ENCODE results near the gene SCARF2.

SCARF2 gene

DNA sequence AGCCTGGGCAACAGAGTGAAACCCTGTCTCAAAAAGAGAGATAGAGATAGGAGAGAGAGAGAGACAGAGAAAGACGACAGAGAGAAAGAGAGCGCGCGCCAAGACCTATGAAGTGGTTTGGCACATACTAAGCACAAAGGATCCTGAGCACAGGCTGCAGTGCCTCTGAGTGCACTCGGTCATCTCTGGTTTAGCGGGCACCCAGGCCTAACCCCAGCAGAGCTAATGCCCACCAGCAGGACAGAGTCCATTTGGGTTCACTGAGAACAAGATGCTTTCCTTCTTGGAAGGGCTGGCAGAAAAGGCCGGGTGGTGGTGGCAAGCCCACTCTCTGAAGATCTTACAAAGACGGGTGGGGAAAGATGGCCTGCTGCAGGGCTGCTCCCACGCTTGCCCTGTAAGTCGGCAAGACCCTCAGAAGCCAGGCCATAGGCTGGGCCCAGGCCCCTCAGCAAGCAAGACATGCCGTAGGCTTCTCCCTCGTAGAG, 3.3 kb downstream of the SCARF2 start:
- Histone ChIP-seq H3K27me3 (replicated peaks; ENCODE audit: control insufficient read depth, insufficient read depth, low read length) (peaks cover 1% of the 10 kb centered on the region; the same call in 1 of the 2 replicates), H3K36me3 (ENCODE audit: control insufficient read depth, insufficient read depth, low read length) (no peaks in the 10 kb centered on the region), H3K4me3 (replicated peaks; ENCODE audit: low read depth, low read length) (no peak overlapping the region)
- TF ChIP-seq, protein P1, sequence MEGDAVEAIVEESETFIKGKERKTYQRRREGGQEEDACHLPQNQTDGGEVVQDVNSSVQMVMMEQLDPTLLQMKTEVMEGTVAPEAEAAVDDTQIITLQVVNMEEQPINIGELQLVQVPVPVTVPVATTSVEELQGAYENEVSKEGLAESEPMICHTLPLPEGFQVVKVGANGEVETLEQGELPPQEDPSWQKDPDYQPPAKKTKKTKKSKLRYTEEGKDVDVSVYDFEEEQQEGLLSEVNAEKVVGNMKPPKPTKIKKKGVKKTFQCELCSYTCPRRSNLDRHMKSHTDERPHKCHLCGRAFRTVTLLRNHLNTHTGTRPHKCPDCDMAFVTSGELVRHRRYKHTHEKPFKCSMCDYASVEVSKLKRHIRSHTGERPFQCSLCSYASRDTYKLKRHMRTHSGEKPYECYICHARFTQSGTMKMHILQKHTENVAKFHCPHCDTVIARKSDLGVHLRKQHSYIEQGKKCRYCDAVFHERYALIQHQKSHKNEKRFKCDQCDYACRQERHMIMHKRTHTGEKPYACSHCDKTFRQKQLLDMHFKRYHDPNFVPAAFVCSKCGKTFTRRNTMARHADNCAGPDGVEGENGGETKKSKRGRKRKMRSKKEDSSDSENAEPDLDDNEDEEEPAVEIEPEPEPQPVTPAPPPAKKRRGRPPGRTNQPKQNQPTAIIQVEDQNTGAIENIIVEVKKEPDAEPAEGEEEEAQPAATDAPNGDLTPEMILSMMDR (IDR thresholded peaks at IDR 0.05; ENCODE audit: insufficient read depth, low read length, poor library complexity, severe bottlenecking) = no peak
- DNase-seq (ENCODE audit: extremely low read depth, insufficient read length) = no peak

DNA sequence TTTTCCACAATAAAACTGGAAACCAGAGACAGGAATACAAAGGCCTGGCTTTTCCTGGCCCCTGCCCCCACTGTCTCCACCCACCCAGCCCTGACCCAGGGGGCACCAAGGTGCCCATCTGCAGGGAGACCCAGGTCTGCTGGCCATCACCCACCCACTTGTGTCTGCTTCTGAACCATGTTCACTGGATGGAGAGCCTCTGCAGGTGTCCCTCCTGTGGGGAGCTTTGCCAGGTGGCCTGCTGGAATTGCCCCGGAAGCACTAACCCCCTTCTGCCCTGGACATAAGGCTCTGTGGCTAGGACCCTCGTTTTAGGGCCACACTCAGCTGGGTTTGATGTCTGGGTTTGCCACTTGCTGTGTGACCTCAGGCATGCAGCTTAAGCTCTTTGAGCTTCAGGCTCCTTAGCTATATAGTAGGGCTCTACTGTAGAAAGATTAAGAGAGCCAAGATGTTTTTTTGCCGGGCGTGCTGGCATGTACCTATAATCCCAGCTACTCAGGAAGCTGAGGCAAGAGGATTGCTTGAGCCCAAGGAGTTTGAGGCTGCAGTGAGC, 3.9 kb downstream of the SCARF2 start:
- Histone ChIP-seq H3K36me3 (ENCODE audit: control insufficient read depth, insufficient read depth, low read length) (no peaks in the 10 kb centered on the region), H3K4me3 (replicated peaks; ENCODE audit: low read depth, low read length) (no peak overlapping the region), H3K27me3 (replicated peaks; ENCODE audit: control insufficient read depth, insufficient read depth, low read length) (peaks cover 1% of the 10 kb centered on the region; the same call in 1 of the 2 replicates)
- DNase-seq (ENCODE audit: extremely low read depth, insufficient read length) = no peak
- TF ChIP-seq, protein P1 (IDR thresholded peaks at IDR 0.05; ENCODE audit: insufficient read depth, low read length, poor library complexity, severe bottlenecking) = no peak

DNA sequence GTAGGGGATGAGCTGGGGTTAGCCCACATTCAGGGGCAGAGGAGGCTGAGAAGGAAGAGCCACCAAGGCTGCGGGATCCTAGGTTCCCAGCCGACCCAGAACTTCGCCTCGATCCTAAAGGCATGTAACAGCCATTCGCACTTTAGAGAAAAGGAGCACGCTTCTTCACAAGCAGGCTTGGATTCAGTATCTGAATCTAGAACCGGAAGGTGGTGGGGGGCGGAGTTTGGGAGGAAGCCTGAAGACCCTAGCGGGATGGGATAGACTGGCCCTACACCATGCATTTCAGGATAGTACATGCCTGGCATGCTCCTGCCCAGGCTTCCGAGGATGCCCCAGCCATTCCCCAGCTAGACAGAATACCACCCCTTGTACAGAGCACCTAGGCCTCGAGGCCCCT, 4.4 kb downstream of the SCARF2 start:
- TF ChIP-seq, protein P1 (IDR thresholded peaks at IDR 0.05; ENCODE audit: insufficient read depth, low read length, poor library complexity, severe bottlenecking) = no peak
- Histone ChIP-seq H3K27me3 (replicated peaks; ENCODE audit: control insufficient read depth, insufficient read depth, low read length) (peaks cover 1% of the 10 kb centered on the region; the same call in 1 of the 2 replicates), H3K4me3 (replicated peaks; ENCODE audit: low read depth, low read length) (no peak overlapping the region), H3K36me3 (ENCODE audit: control insufficient read depth, insufficient read depth, low read length) (no peaks in the 10 kb centered on the region)
- no peak for DNase-seq (ENCODE audit: extremely low read depth, insufficient read length)

DNA sequence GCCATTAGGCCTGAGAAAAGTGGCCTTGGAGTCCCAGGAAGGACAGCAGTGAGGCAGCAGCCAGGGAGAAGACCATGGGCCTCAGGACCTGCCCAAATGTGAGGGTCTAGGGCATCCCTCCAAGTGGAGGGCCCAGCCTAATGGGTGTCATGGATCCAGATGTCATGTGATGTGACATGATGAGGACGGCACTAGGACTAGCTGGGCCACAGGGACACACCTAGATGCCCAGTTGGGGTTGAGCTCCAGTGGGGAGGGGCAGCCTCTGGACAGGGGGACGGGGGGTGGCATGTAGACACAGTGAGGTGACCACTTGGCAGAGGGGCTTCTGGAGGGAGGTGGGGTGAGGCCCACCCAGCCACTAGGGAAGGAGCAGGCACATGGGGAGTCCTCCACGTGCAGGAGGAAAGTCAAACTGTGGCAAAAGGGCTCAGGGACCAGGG, 5.4 kb downstream of the SCARF2 start:
- H3K4me3 ChIP-seq (replicated peaks; ENCODE audit: low read depth, low read length) = no peak overlapping the region
- no peak for DNase-seq (ENCODE audit: extremely low read depth, insufficient read length)
- H3K36me3 ChIP-seq (ENCODE audit: control insufficient read depth, insufficient read depth, low read length) = no peaks in the 10 kb centered on the region
- peaks cover 1% of the 10 kb centered on the region; the same call in 1 of the 2 replicates for H3K27me3 ChIP-seq (replicated peaks; ENCODE audit: control insufficient read depth, insufficient read depth, low read length)
- TF ChIP-seq, protein P1 (IDR thresholded peaks at IDR 0.05; ENCODE audit: insufficient read depth, low read length, poor library complexity, severe bottlenecking) = no peak

DNA sequence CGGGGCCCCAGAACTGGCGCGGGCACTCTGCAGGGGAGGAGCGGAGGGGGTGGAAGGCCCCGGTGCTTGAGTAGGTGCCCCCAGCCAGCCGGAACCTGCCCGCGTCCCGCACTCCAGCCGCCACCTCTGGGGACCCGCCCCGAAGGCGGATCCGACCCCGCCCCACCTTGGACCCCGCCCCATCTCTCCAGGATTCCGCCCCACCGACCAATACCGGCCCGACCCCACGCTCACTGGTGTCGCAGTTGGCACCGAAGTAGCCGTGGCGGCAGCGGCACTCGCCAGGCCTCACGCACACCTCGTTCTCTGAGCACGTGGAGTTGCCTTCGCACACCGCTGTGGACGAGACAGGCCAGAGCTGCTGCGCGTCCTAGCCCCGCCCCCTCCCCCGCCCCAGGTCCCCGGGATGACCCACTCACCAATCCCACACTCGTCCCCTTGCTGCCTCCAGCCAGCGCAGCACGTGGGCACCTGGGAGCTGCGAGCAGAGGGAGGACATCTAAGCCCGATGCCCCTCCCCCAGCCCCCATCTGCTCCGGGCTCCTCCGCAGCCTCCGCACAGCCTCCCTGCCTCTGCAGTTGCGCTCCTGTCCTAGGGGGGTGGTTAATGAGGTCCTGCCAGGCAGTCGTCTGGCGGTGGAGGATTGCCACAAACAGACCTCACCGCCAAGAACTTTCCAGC, 6.0 kb downstream of the SCARF2 start:
- no peak for DNase-seq (ENCODE audit: extremely low read depth, insufficient read length)
- TF ChIP-seq, protein P1 (IDR thresholded peaks at IDR 0.05; ENCODE audit: insufficient read depth, low read length, poor library complexity, severe bottlenecking) = no peak
- H3K27me3 ChIP-seq (replicated peaks; ENCODE audit: control insufficient read depth, insufficient read depth, low read length) = peaks cover 1% of the 10 kb centered on the region; the same call in 1 of the 2 replicates
- no peak overlapping the region for H3K4me3 ChIP-seq (replicated peaks; ENCODE audit: low read depth, low read length)
- H3K36me3 ChIP-seq (ENCODE audit: control insufficient read depth, insufficient read depth, low read length) = no peaks in the 10 kb centered on the region
